OCI-LY1 (cell line): Measurements from ENCODE around the gene PCDHGB5.

Experiments used
- EZH2 ChIP-seq: fragments of 200-600 bp; sonication (generic), shearing (Covaris generic); IDR thresholded peaks from 2 replicates; pipeline ENCODE4 v1.8.0; 2017; ENCODE audit warnings: borderline replicate concordance, mixed run types, mild to moderate bottlenecking, antibody characterized with exemption, low read length, moderate library complexity, mixed read lengths
- TF ChIP-seq, protein P1 (sequence below): fragments of 200-600 bp; sonication (generic), shearing (Covaris generic); IDR thresholded peaks from 2 replicates; pipeline ENCODE4 v1.5.1; 2017; ENCODE audit warnings: mild to moderate bottlenecking, antibody characterized with exemption, low read length, moderate library complexity, mixed read lengths

- TF ChIP-seq, protein P1, sequence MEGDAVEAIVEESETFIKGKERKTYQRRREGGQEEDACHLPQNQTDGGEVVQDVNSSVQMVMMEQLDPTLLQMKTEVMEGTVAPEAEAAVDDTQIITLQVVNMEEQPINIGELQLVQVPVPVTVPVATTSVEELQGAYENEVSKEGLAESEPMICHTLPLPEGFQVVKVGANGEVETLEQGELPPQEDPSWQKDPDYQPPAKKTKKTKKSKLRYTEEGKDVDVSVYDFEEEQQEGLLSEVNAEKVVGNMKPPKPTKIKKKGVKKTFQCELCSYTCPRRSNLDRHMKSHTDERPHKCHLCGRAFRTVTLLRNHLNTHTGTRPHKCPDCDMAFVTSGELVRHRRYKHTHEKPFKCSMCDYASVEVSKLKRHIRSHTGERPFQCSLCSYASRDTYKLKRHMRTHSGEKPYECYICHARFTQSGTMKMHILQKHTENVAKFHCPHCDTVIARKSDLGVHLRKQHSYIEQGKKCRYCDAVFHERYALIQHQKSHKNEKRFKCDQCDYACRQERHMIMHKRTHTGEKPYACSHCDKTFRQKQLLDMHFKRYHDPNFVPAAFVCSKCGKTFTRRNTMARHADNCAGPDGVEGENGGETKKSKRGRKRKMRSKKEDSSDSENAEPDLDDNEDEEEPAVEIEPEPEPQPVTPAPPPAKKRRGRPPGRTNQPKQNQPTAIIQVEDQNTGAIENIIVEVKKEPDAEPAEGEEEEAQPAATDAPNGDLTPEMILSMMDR, result no peak
- no peak for TF ChIP-seq EZH2
Measured at GRCh38 chr5:141439411-141440141, 41.8 kb downstream of the PCDHGB5 start.
